ENCODE data around the gene TBC1D23.

- TF ChIP-seq NR2F2 (IDR thresholded peaks at IDR 0.05), result no peak
- TF ChIP-seq CTCF (IDR thresholded peaks at IDR 0.05; ENCODE audit: low read depth, low read length, missing input control), result no peak
- TF ChIP-seq REST (IDR thresholded peaks at IDR 0.05), result no peak
- TF ChIP-seq YY1 (IDR thresholded peaks at IDR 0.05), result no peak
- TF ChIP-seq ZBTB33 (IDR thresholded peaks at IDR 0.05), result no peak
These were observed 3.2 kb upstream of the TBC1D23 start for GRCh38 chr3:100257586-100257985.

Measured in liver (tissue), 3 donors.